HG03060 (cell line): ENCODE results near the gene KCNJ5.

Experiments
- ATAC-seq: cut with Tn5 transposase; IDR thresholded peaks from one replicate; pipeline ENCODE4 v1.9.1; 2021; ENCODE audit warnings: low read depth, moderate number of reproducible peaks; ENCODE audit not compliant: unreplicated experiment

The KCNJ5 gene

GRCh38 chr11:128927683-128928336, 36.7 kb downstream of the KCNJ5 start:
- no peak for ATAC-seq

GRCh38 chr11:128928400-128928799, 37.2 kb downstream of the KCNJ5 start:
- peak; percentile 97 for ATAC-seq

- ATAC-seq: no peak
Measured at GRCh38 chr11:128929468-128929867, 38.3 kb downstream of the KCNJ5 start.

- ATAC-seq: no peak
Measured at GRCh38 chr11:128929991-128930390, 38.8 kb downstream of the KCNJ5 start.

GRCh38 chr11:128931066-128931465, 39.9 kb downstream of the KCNJ5 start:
- no peak for ATAC-seq

GRCh38 chr11:128931668-128932067, 40.5 kb downstream of the KCNJ5 start:
- no peak for ATAC-seq

- ATAC-seq: no peak
Measured at GRCh38 chr11:128933481-128934178, 42.5 kb downstream of the KCNJ5 start.

- ATAC-seq: no peak
Measured at GRCh38 chr11:128934351-128934750, 43.2 kb downstream of the KCNJ5 start.

- no peak for ATAC-seq
Measured at GRCh38 chr11:128934926-128935325, 43.8 kb downstream of the KCNJ5 start.

- no peak for ATAC-seq
Measured at GRCh38 chr11:128936606-128937251, 45.6 kb downstream of the KCNJ5 start.

GRCh38 chr11:128937480-128937879, 46.3 kb downstream of the KCNJ5 start:
- ATAC-seq: no peak

GRCh38 chr11:128938156-128938885, 47.2 kb downstream of the KCNJ5 start:
- no peak for ATAC-seq

GRCh38 chr11:128939591-128939990, 48.4 kb downstream of the KCNJ5 start:
- no peak for ATAC-seq

- ATAC-seq: no peak
Measured at GRCh38 chr11:128940156-128940555, 49.0 kb downstream of the KCNJ5 start.

GRCh38 chr11:128940603-128941002, 49.4 kb downstream of the KCNJ5 start:
- ATAC-seq: no peak

- ATAC-seq: no peak
Measured at GRCh38 chr11:128941110-128941509, 50.0 kb downstream of the KCNJ5 start.

- ATAC-seq: no peak
Measured at GRCh38 chr11:128941573-128942271, 50.6 kb downstream of the KCNJ5 start.

- no peak for ATAC-seq
Measured at GRCh38 chr11:128942272-128942612, 51.1 kb downstream of the KCNJ5 start.

- ATAC-seq: no peak
Measured at GRCh38 chr11:128942817-128943427, 51.8 kb downstream of the KCNJ5 start, which contains the start of gene TP53AIP1. Gene TP53AIP1, minus strand, starts transcription at chr11:128942871. Its CDS starts 5,053 bp downstream, at chr11:128937818.

GRCh38 chr11:128943428-128943976, 52.3 kb downstream of the KCNJ5 start:
- ATAC-seq: no peak
